ENCODE data around the gene KRTAP10-1.
"Not testable (repeated sequence)": the region's sequence is repeated elsewhere in the genome, so short reads cannot be mapped to it uniquely, and the experiment has no call there.

The KRTAP10-1 gene

GRCh38 chr21:44581158-44581557 lies 41.2 kb upstream of the KRTAP10-1 start:
- DNase-seq (ENCODE audit: extremely low read depth, low read depth) = no peak
- H3K4me3 ChIP-seq (replicated peaks; ENCODE audit: low read depth, low read length) = no peak overlapping the region
- TF ChIP-seq CTCF (IDR thresholded peaks at IDR 0.05; ENCODE audit: low read depth, low read length, missing control alignments) = no peak

- DNase-seq (ENCODE audit: extremely low read depth, low read depth); H3K4me3 ChIP-seq (replicated peaks; ENCODE audit: low read depth, low read length): not testable (repeated sequence)
These were observed 40.3 kb upstream of the KRTAP10-1 start, which contains the start of gene KRTAP10-5 for GRCh38 chr21:44580231-44580821. Gene KRTAP10-5, minus strand, starts transcription at chr21:44580604. Its CDS starts 26 bp downstream, at chr21:44580578.

- no peak for TF ChIP-seq CTCF (IDR thresholded peaks at IDR 0.05; ENCODE audit: low read depth, low read length, missing control alignments)
- no peak overlapping the region for H3K4me3 ChIP-seq (replicated peaks; ENCODE audit: low read depth, low read length)
- no peak for DNase-seq (ENCODE audit: extremely low read depth, low read depth)
These were observed 39.8 kb upstream of the KRTAP10-1 start for GRCh38 chr21:44579833-44580144.

GRCh38 chr21:44579056-44579832 lies 39.2 kb upstream of the KRTAP10-1 start:
- DNase-seq (ENCODE audit: extremely low read depth, low read depth) = no peak
- TF ChIP-seq CTCF (IDR thresholded peaks at IDR 0.05; ENCODE audit: low read depth, low read length, missing control alignments) = no peak
- H3K4me3 ChIP-seq (replicated peaks; ENCODE audit: low read depth, low read length) = no peak overlapping the region

- no peak overlapping the region for H3K4me3 ChIP-seq (replicated peaks; ENCODE audit: low read depth, low read length)
- no peak for DNase-seq (ENCODE audit: extremely low read depth, low read depth)
- no peak for TF ChIP-seq CTCF (IDR thresholded peaks at IDR 0.05; ENCODE audit: low read depth, low read length, missing control alignments)
These were observed 38.5 kb upstream of the KRTAP10-1 start for GRCh38 chr21:44578371-44579055.

GRCh38 chr21:44576025-44576420 lies 36.0 kb upstream of the KRTAP10-1 start:
- TF ChIP-seq CTCF (IDR thresholded peaks at IDR 0.05; ENCODE audit: low read depth, low read length, missing control alignments) = no peak
- DNase-seq (ENCODE audit: extremely low read depth, low read depth) = no peak
- H3K4me3 ChIP-seq (replicated peaks; ENCODE audit: low read depth, low read length) = no peak overlapping the region

GRCh38 chr21:44575307-44576024 lies 35.5 kb upstream of the KRTAP10-1 start:
- DNase-seq (ENCODE audit: extremely low read depth, low read depth) = no peak
- no peak for TF ChIP-seq CTCF (IDR thresholded peaks at IDR 0.05; ENCODE audit: low read depth, low read length, missing control alignments)
- no peak overlapping the region for H3K4me3 ChIP-seq (replicated peaks; ENCODE audit: low read depth, low read length)
